ENCODE measurements around the gene UBL3.

The UBL3 gene

GRCh38 chr13:29850213-29850898 lies at the start of gene UBL3 (continued):
- TF ChIP-seq SCRT1 (tag by site-specific recombination; IDR thresholded peaks at IDR 0.05; ENCODE audit: borderline replicate concordance) (no peak), ZNF664 (tag by site-specific recombination; IDR thresholded peaks at IDR 0.05) (no peak), ZFHX2 (tag by site-specific recombination; conservative IDR thresholded peaks at IDR 0.05) (peak; percentile 63; the same call in 1 of the 2 replicates), ZNF2 (tag by site-specific recombination; IDR thresholded peaks at IDR 0.05) (peak; percentile 55; the same call in 1 of the 2 replicates), ZNF488 (tag by site-specific recombination; IDR thresholded peaks at IDR 0.05) (no peak), ZNF239 (tag by site-specific recombination; IDR thresholded peaks at IDR 0.05) (no peak), ZBTB21 (tag by site-specific recombination; IDR thresholded peaks at IDR 0.05) (0 out of 2 replicates have a peak, but pooled peaks have one; percentile 20), ZNF26 (tag by site-specific recombination; IDR thresholded peaks at IDR 0.05) (no peak), ZBTB17 (tag by site-specific recombination; IDR thresholded peaks at IDR 0.05) (0 out of 2 replicates have a peak, but pooled peaks have one; percentile 24), ZNF571 (tag by site-specific recombination; IDR thresholded peaks at IDR 0.05) (no peak), ZNF146 (tag by site-specific recombination; IDR thresholded peaks at IDR 0.05) (no peak), ZNF280D (tag by site-specific recombination; IDR thresholded peaks at IDR 0.05) (no peak), ZFP3 (tag by site-specific recombination; IDR thresholded peaks at IDR 0.05; ENCODE audit: low read depth) (no peak), ZNF335 (tag by site-specific recombination; conservative IDR thresholded peaks at IDR 0.05) (peak; percentile 85), BCL6B (tag by site-specific recombination; IDR thresholded peaks at IDR 0.05) (no peak), ZNF426 (tag by site-specific recombination; IDR thresholded peaks at IDR 0.05) (no peak), ZNF148 (tag by site-specific recombination; IDR thresholded peaks at IDR 0.05; ENCODE audit: borderline replicate concordance) (no peak), ZXDB (tag by site-specific recombination; IDR thresholded peaks at IDR 0.05) (peak; percentile 61), ZNF639 (tag by site-specific recombination; IDR thresholded peaks at IDR 0.05) (no peak), ZNF324 (tag by site-specific recombination; IDR thresholded peaks at IDR 0.05) (0 out of 2 replicates have a peak, but pooled peaks have one; percentile 37), ZNF776 (tag by site-specific recombination; IDR thresholded peaks at IDR 0.05; ENCODE audit: borderline replicate concordance) (no peak), ZNF157 (tag by site-specific recombination; IDR thresholded peaks at IDR 0.05) (no peak), ELK4 (IDR thresholded peaks at IDR 0.05; ENCODE audit: borderline replicate concordance, low read depth, low read length) (no peak), MYNN (tag by site-specific recombination; IDR thresholded peaks at IDR 0.05; ENCODE audit: borderline replicate concordance) (no peak), ZNF501 (tag by site-specific recombination; IDR thresholded peaks at IDR 0.05) (peak; percentile 84), SP3 (tag by site-specific recombination; IDR thresholded peaks at IDR 0.05) (peak; percentile 87), GLIS2 (tag by site-specific recombination; IDR thresholded peaks at IDR 0.05) (peak; percentile 77), ZNF555 (tag by site-specific recombination; conservative IDR thresholded peaks at IDR 0.05) (no peak)
